Epidermal melanocyte (primary cell): ENCODE data around the gene STK4.
A peak's percentile ranks its signal among the peaks of the same experiment; 100 is the strongest.

Source experiments
- DNase-seq: peaks from one replicate; pipeline ENCODE4 v3.0.0; 2011; ENCODE audit warnings: low spot score; ENCODE audit not compliant: insufficient read length

STK4 gene

DNA sequence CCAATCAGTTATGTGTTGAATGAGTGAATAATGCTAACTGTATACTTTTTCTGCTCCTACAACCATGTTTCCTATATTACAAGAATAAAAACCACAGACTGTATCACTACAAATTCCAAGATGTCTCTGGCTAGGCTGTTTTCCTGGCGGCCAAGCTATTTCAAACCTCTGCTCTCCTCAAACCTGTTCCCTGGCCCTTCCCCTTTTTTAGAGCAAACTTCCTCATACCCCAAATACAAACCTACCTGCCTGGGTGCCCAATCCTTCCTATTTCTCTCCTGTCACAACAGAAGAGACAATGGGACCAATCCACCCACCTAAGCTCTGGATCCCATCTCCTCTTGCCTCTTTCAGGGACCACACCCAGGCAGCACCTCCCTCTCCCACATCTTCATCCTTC, 13.6 kb upstream of the STK4 start:
- no peak for DNase-seq

DNA sequence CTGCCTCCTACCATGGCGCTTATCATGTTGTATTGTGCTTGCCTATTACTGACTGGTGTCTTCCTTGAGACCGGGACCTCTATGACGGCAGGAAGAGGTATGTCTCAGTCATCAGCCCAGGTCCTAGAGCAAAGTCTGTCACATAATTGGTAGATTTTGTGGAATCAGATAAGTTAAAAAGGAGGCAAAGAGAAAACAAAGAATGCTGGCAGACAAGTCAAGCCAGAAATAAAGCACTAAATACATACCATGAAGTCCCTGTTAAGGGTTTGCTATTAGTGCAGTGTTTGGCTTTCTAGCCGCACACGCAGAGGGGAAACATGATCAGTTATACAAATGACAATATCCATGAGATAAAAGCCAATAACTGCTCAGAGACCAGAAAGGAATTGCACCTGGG, 12.1 kb upstream of the STK4 start:
- no peak for DNase-seq

DNA sequence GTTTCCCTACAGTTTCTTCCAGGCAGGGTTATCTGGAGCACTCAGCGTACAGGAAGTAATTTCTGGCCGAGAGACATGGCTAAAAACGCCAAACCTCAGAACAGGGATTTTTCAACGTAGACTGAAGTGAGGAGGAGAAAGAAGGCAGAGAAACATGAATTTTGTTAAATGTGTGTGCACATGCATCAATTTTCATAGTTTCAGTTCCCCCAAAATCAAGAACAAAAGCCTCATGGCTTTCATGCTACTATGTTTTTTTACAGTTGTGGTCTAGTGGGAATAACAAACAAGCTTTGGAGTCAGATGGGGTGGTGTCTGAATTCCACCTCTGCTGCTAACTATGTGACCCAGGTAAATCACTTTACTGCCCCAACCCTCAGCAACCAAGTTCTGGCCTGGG, 11.0 kb upstream of the STK4 start:
- DNase-seq, result no peak

DNA sequence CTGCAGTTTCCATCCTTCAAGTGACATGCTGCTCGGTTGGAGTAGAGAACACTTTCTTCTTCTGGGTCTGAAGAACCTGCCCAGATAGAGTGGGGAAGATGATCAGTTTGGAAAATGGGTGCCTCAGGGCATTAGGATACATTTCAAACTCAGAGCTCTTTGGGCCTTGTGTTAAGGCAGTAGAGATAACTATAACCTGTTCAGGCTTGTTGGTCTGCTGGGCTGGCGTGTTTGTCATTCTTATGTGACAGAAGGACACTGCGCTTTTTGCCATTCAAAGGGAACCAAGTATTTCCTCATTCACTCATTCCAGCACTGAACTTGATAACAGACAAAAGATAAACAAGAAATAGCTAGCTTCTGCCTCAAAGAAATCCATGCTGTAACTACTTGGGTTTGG, 9.9 kb upstream of the STK4 start:
- DNase-seq, result no peak

DNA sequence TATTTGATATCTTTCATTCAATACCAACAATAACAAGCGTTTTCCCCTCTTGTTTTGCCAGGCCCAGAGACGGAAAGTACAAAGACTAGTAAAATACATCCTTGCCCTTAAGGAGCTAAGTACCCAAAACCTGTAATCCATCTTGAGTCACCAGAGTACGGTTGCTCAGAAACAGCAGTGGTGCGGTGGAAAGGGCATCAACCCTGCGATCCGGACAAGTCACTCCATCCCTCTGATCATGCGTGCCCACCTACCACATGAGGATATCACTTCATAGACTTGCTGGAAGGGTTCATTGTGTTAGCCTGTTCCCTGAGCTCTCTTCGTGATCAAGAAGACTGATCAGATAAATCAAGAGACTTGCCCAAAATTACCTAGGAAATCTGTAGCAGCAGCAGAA, 8.0 kb upstream of the STK4 start:
- no peak for DNase-seq

DNA sequence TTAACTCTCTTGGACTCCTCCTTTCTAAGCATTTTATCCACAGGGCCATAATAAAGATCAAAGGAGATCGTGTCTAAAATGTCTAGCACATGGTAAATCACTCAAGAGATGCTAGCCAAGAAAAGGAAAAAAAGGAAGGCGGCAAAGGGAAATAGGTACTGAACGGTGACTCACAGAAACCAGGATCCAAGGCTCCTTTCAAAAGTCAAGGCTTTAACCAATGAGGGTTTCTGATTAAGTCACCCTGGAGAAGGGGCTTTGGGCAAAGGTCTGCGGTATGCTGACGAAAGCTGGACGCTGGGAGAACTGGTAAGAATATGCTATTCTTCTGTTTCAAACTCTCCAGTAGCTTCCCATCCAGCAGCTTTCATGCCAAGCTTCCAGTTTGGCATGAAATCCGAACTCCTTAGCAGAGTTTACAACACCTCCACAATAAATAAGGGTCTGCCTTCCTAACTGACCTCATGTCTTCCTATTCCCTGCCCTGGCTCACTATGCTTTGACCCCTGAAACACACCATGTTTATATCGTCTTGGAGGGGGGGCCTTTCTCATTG, 7.2 kb upstream of the STK4 start:
- no peak for DNase-seq

DNA sequence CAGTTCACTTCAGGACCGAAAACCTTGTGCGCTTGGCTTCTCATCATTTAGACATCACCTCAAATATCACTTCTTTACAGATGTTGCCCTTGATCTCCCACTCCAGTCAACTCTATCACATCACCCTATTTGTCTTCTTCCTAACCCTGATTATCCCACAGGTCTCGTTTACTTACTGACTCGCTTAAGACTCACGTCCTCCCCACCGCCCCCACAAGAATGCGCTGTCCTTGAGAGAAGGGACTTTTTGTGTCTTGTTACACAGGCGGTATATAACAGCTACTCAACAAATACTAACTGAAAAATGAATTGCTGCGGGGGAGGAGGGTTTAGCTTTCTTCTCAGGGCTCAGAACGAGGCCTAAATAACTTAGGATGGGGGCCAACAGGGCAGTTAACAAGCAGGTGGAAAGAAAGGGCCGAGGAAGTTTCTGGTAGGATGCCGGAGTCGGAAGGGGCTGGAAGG, 6.6 kb upstream of the STK4 start:
- DNase-seq, result no peak

DNA sequence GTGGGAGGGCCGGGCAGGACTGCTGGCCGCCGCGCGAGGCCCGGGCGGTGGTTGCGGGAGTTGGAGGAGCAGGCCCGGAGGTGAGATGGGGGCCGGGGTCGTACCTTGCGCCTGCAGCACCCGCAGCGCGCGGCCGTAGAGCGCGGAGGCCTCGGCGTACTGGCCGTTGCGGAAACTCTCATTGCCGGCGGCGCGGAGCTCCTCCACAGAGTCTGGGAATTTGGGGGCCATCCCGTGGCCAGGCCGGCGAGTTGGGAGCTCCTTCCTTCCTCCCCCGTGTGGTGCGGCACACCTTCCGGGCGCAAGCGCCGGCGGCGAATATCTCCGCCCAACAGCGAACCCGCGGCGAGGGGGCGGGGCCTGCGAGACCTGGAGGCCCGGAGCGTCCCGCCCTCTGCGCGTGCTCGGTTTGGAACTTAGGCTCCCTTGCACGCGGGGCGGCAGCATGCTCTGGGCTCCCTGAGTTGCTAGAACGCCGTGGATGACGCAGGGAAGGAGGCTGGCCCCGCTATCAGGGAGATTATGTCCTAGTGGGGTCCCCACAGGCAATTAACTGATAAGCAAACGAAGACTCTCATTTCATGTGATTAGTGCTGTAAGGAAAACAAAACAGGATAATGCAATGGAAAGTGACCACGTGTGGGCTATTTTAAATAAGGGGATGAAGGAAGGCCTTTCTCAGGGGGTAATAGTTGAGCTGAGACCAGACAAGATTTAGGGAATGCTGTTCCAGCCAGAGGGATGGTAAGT, 6.0 kb upstream of the STK4 start, which contains the start of gene TOMM34:
Gene TOMM34, minus strand, starts transcription at position 295 of the 750 bp plus-strand sequence. Its CDS starts 64 bp downstream, at position 231.
- DNase-seq, result peak; percentile 95

DNA sequence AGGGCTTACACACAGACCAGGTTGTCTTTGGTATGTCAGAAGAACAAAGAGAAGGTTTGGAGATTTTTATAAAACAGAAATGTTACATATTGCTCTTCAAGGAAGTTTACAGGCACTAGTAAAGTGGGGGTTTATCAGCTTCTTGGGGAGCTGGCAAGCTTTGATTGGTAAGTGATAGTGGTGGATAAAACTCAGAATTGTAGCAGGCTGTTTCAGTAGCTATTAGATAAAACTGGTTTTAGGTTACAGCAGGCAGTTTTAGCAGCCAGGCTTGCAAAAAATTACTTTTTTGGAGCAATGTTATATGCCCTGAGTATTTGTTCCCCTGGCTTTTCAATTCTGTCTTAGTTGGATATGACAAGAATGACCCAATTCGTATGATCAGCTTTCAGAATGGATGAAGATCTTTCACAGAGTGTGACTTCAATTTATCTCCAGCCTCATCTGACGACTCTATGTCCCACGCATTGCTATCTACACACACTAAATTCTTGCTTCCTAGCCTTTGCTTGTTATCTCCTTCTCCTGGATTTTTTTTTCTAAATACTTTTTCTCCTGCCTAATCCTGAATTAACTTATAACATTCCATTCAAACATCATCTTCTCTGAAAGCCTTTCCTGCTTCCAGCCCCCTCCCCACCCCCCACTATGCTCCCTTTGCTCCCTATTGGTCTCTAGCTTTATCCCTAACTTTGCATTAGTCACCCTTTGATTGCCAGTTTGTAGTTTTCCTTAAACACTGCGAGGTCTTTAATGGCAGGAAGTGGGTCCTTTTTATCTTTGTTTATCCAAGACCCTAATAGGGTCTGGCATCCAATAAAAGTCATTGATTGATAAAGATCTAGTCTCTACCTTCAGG, 5.1 kb upstream of the STK4 start:
- no peak for DNase-seq

DNA sequence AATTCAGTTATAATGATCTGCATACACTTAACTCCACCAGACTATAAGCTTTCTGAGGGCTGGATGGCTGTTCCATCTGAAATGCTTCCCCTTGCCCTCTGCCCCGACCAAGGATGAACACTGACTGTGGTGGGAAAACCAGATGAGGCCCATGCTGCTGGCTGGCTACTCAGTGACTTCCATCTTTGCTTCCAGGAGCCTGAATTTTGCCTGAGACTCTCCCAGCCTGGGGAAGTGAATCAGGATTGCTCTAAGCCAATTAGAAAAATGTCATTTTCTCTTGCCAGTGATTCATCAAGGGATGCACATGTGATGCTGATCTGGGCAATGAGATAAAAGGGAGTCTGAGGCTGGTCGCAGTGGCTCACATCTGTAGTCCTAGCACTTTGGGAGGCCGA, 4.4 kb upstream of the STK4 start:
- DNase-seq, result no peak

DNA sequence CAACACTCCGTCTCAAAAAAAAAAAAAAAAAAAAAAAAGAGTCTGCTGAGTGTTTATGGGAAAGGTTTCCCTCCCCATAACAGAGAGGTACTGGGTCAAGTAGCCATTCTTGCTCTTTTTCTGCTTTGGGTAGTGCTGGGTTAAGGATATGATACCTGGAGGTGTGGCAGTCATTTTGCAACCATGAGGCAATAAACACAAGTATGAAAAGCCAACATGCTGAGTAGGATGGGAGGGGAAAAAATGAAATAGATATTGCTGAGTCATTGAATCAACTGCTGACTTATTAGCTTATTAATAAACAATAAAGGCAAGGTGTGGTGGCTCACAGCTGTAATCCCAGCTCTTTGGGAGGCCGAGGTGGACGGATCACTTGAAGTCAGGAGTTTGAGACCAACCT, 3.8 kb upstream of the STK4 start:
- DNase-seq, result no peak

DNA sequence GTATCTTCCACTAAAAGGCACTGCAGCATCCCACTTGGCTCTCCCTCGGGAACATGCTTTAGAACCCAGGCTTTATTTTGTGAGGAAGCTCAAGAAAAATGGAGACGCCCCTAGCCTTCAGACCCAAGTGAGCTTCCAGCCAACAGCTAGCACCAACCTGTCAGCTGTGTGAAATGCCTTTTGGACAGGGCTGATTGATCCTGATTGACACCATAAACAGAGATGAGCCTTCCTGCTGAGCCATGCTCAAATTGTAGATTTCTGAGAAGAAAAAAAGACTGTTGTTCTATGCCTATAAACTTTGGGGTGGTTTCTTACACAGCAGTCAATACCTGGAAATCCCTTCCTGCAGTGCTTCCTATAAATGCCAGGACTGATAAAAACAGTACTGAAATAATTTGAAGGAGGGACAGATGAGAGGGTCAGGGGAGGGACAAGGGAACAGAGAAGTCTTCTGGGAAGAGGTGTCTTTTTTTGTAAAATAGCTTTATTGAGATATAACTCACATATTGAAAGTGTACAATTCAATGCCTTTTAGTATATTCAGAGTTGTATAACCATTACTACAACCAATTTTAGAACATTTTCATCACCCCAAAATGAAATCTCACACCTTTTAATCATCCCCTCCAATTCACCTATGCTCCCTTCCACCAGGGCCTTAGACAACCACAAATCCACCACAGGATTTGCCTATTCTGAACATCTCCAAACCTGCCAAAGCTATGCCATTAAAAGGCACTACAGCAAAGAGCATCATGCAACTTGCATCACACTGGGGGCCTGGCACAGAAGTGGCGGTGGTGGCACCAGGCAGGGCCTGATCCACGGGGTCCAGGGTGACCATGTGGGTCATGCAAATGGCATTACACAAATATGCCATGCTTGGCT, 2.7 kb upstream of the STK4 start:
- DNase-seq, result no peak

DNA sequence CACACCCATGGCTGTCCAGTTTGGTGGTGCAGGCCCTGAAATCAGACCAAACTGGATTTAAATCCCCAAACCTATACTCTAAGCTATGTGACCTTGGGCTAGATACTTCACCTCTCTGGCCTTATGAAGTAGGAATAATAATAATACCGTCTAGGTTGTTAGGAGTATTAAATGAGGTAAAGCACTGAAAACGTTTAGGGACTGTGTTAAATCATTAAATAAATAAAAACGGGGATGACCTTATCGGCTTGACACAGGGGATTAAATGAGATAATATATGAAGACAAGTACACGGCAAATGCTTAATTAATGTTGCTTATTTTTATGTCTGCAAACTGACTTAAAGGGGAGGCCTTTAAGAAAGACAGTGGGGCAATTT, 672 bp upstream of the STK4 start:
- DNase-seq, result no peak

DNA sequence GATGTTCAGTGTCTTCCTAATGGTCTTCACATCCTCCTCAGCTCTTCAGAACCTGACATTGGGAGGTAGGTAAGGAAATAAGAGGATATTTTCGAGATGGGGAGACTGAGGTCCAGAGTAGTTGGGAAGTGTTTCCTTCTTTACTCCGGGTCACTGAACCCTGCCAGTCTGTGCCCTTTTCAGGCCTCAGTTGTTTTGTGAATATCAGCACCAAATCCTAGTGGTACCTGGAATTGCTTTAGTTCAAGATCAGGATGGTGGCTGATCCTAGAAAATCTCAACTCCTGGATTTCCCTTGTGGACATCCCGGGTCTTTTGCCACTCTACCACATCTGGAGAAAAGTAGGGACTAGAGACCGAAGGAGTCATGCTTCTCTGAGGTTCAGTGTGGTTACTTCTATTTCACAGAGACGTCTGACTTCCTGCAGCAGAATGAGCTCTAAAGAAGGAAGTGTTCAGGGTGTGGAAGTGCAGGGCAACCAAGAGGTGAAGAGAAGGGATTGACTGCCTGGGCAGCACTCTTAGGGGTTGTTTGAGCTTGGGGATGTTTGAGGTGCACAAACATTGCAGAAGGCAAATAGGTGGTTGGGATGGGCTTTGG, 995 bp downstream of the STK4 start:
- no peak for DNase-seq

DNA sequence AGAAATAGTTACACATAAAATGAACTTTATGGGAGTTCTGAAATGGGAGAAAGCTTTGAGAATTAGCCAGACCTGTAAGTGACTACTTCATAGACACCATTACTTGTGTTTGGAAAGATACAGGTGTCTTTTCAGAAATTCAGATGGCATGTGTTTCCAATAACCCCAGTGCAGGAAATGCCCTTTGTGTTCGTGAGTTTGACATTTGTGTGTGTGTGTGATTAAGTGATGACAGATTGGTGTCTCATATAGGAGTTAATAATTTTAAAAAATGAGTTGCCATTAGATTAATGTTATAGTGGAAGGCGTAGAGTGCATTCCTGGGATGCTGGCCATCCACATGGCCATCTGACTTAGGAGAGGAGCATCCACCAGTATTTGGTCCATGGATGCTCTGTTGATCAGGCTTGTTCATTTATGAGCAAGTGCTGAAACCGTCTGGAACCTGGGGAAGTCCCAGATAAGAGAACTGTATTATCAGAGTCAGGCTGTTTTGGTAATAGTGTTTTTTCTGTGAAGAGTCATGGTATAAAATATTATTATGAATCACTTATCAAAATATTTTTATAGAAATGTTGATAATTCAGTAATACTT, 3.1 kb downstream of the STK4 start:
- no peak for DNase-seq

DNA sequence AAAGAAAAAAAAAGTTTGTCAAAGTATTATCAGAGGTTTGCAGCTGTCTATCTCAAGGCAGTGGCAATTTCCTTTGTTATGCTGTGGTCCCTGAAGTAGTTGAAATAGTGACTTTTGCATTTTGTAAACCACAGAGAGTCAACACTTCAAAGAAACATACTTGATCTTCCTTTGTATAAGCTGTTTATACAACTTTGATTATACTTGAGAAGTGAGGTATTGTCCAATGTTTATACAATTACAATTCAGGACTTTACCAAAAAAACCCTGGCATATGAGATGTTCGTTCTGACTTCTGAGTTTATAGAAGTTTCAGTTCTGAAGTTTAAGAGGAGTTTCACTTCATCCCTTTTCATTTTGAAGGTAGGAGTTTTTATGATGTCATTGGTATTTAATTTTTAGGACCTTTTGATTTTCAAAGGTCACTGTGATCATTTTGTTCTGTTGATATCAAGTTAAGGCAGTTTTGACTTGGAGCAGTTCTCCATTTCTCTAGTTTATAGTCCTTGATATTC, 4.0 kb downstream of the STK4 start:
- DNase-seq, result no peak

DNA sequence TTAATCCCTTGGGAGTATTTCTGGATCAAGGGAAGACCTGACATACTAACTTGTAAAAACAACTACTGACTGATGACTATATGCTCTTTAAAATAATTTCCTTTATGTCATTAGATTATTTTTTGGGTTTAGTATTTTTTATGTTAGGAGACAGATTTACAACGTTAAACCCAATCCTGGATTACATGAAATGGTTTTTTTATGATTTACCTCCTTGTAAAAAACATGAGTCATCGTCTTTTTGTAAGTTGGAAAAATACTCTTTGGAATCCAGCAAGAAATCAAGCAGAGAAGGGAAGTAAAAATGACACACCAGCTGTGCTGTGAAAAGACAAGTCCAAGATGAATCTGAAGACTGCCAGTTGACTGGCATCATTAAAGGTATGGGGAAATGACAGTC, 6.7 kb downstream of the STK4 start:
- DNase-seq, result no peak

DNA sequence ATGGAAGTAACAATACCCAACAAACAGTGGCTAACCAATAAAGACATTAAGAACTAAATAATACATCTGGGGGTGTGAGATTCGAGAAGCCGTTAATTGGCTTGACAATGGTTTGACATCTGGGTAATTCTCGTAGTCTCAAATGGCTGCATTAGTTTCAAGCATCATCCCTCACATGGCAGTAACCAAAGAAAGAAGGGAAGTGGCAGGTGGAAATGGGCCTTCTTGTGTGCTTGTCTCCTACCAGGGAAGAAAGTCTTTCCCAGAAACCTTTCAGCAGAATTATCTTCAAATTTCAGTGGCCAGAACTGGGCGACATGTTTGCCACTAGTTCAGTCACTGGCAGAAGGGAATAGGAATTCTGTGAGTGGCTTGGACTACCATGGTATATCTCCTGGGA, 10.4 kb downstream of the STK4 start:
- DNase-seq, result no peak

DNA sequence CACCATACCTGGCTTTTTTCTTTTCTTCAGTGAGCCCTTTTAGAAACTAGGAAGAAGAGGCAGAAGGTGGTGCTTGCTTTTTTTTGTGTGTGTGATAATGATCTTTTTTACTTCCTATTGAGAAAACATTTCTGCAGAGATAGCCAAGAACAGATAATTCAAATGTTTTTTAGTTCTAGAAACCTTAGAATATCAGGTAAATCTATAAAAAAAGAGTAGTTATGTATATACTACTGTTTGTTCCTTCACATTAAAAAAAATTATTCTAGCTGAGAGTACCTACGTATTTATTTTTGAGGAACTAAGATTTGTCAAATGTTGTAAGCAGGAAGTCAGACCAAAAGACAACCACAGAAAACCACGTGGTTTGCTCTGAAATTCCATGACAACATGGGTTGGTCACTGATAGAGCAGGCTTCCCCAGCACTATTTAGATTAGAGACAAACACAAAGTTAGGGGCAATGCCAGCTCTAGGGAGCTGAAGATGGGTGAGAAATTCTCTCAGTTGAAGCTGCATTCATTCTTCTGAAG, 12.8 kb downstream of the STK4 start:
- no peak for DNase-seq
